Loucy (cell line): Measurements from ENCODE around the gene PA2G4.

Experiments used
- H2AFZ ChIP-seq: fragments of 200-600 bp; sonication (generic); 2 replicates; pipeline ENCODE4 v1.6.0; 2016; ENCODE audit warnings: antibody characterized with exemption, mild to moderate bottlenecking, low read length, moderate library complexity
- H3F3A ChIP-seq: fragments of 200-600 bp; 2 replicates; pipeline ENCODE4 v1.6.0; 2016; ENCODE audit warnings: antibody characterized with exemption, low read depth, mild to moderate bottlenecking
- H3K27me3 ChIP-seq: fragments of 200-600 bp; sonication (generic); 2 replicates; pipeline ENCODE4 v1.6.1; 2014; ENCODE audit warnings: low read length, mild to moderate bottlenecking; ENCODE audit not compliant: insufficient read depth, poor library complexity, severe bottlenecking
- H3K36me3 ChIP-seq: fragments of 200-600 bp; sonication (generic); 2 replicates; pipeline ENCODE4 v1.6.1; 2016; ENCODE audit warnings: low read length; ENCODE audit not compliant: insufficient read depth
- H3K4me1 ChIP-seq: fragments of 200-600 bp; sonication (generic); 2 replicates; pipeline ENCODE4 v1.5.1; 2014; ENCODE audit warnings: low read length, mild to moderate bottlenecking; ENCODE audit not compliant: insufficient read depth, poor library complexity, severe bottlenecking
- H3K4me2 ChIP-seq: fragments of 200-600 bp; sonication (generic); 2 replicates; pipeline ENCODE4 v1.6.0; 2014; ENCODE audit warnings: antibody characterized with exemption, low read length, low read depth, mild to moderate bottlenecking; ENCODE audit not compliant: poor library complexity, severe bottlenecking
- H3K4me3 ChIP-seq: fragments of 200-600 bp; sonication (generic); 2 replicates; pipeline ENCODE4 v1.5.1; 2014; ENCODE audit warnings: low read length, mild to moderate bottlenecking, mixed read lengths; ENCODE audit not compliant: poor library complexity, severe bottlenecking
- H3K79me2 ChIP-seq: fragments of 200-600 bp; sonication (generic); 2 replicates; pipeline ENCODE4 v1.6.1; 2014; ENCODE audit warnings: low read length; ENCODE audit not compliant: insufficient read depth
- H3K9ac ChIP-seq: fragments of 200-600 bp; sonication (generic); 2 replicates; pipeline ENCODE4 v1.6.0; 2014; ENCODE audit warnings: mild to moderate bottlenecking, low read depth, low read length, moderate library complexity; ENCODE audit not compliant: poor library complexity, severe bottlenecking
- H3K9me2 ChIP-seq: fragments of 200-600 bp; sonication (generic); replicated peaks from 2 replicates; pipeline ENCODE4 v1.6.1; 2016; ENCODE audit warnings: low read depth, low read length, mixed read lengths
- H3K9me3 ChIP-seq: fragments of 200-600 bp; sonication (generic); 2 replicates; pipeline ENCODE4 v1.6.1; 2014; ENCODE audit warnings: mild to moderate bottlenecking, antibody characterized with exemption, low read length, low read depth; ENCODE audit not compliant: insufficient read depth
- H4K20me1 ChIP-seq: fragments of 200-600 bp; sonication (generic); 2 replicates; pipeline ENCODE4 v1.6.0; 2014; ENCODE audit warnings: antibody characterized with exemption, low read length, mild to moderate bottlenecking; ENCODE audit not compliant: insufficient read depth, poor library complexity, severe bottlenecking
- CTCF ChIP-seq: fragments of 200-600 bp; sonication (generic); conservative IDR thresholded peaks from 2 replicates; pipeline ENCODE4 v1.5.1; 2014; ENCODE audit warnings: mild to moderate bottlenecking, antibody characterized with exemption, low read length
- EZH2phosphoT487 ChIP-seq: fragments of 200-600 bp; IDR thresholded peaks from 2 replicates; pipeline ENCODE4 v1.6.1; 2018; ENCODE audit warnings: antibody characterized with exemption, mild to moderate bottlenecking, moderate library complexity, borderline replicate concordance

PA2G4 gene

GRCh38 chr12:56081393-56082347, 22.7 kb upstream of the PA2G4 start:
- H3K79me2 ChIP-seq, result no peaks in the 10 kb centered on the region
- H3K4me1 ChIP-seq, result peaks cover 8% of the 10 kb centered on the region
- TF ChIP-seq EZH2phosphoT487 (no peak), CTCF (no peak)
- no peaks in the 10 kb centered on the region for H3K9me3 ChIP-seq
- no peaks in the 10 kb centered on the region for H3K36me3 ChIP-seq
- no peaks in the 10 kb centered on the region for H3K9me2 ChIP-seq
- H3K27me3 ChIP-seq, result no peaks in the 10 kb centered on the region
- H3K4me2 ChIP-seq, result no peak overlapping the region
- no peak overlapping the region for H3K4me3 ChIP-seq
- no peak overlapping the region for H3K9ac ChIP-seq
- no peaks in the 10 kb centered on the region for H4K20me1 ChIP-seq
- no peaks in the 10 kb centered on the region for H3F3A ChIP-seq
- no peak overlapping the region for H2AFZ ChIP-seq

- Histone ChIP-seq H3K9me3 (no peaks in the 10 kb centered on the region), H3K4me3 (no peak overlapping the region), H3K4me2 (no peak overlapping the region), H3K9ac (no peak overlapping the region), H3F3A (no peaks in the 10 kb centered on the region), H3K36me3 (no peaks in the 10 kb centered on the region), H3K79me2 (no peaks in the 10 kb centered on the region), H3K4me1 (peaks cover 8% of the 10 kb centered on the region), H2AFZ (no peak overlapping the region), H3K27me3 (no peaks in the 10 kb centered on the region), H3K9me2 (no peaks in the 10 kb centered on the region), H4K20me1 (no peaks in the 10 kb centered on the region)
- no peak for TF ChIP-seq CTCF
- no peak for TF ChIP-seq EZH2phosphoT487
Measured at GRCh38 chr12:56082382-56082781, 22.0 kb upstream of the PA2G4 start.

- Histone ChIP-seq H3K9me2 (no peaks in the 10 kb centered on the region), H3K9ac (no peak overlapping the region), H4K20me1 (no peaks in the 10 kb centered on the region), H3K4me2 (no peak overlapping the region), H3K4me1 (peaks cover 8% of the 10 kb centered on the region), H2AFZ (no peak overlapping the region), H3F3A (no peaks in the 10 kb centered on the region), H3K4me3 (no peak overlapping the region), H3K27me3 (no peaks in the 10 kb centered on the region), H3K9me3 (no peaks in the 10 kb centered on the region), H3K79me2 (no peaks in the 10 kb centered on the region), H3K36me3 (no peaks in the 10 kb centered on the region)
- TF ChIP-seq CTCF (no peak), EZH2phosphoT487 (no peak)
Measured at GRCh38 chr12:56082967-56083366, 21.4 kb upstream of the PA2G4 start.
